Endothelial cell (in vitro differentiated cells): ENCODE measurements around the gene PHF13. TPM values are rescaled to one million over a fixed set of nuclear protein-coding genes. Genes with fewer than 3 reads are reported as not detected.
"Not testable (repeated sequence)": the region's sequence is repeated elsewhere in the genome, so short reads cannot be mapped to it uniquely, and the experiment has no call there.

Experiments
- DNase-seq: peaks from one replicate; pipeline ENCODE4 v3.0.0; 2021; ENCODE audit warnings: low spot score
- H3K27ac Mint-ChIP-seq: one replicate; pipeline ENCODE4 v1.8.0; 2021; ENCODE audit warnings: mixed read lengths, inconsistent platforms; ENCODE audit not compliant: unreplicated experiment
- H3K27me3 Mint-ChIP-seq: one replicate; pipeline ENCODE4 v1.8.0; 2021; ENCODE audit warnings: mild to moderate bottlenecking, moderate library complexity, mixed read lengths, inconsistent platforms; ENCODE audit not compliant: unreplicated experiment
- H3K36me3 Mint-ChIP-seq: one replicate; pipeline ENCODE4 v1.8.0; 2021; ENCODE audit warnings: mild to moderate bottlenecking, low read depth, mixed read lengths, inconsistent platforms; ENCODE audit not compliant: unreplicated experiment
- H3K4me1 Mint-ChIP-seq: one replicate; pipeline ENCODE4 v1.8.0; 2021; ENCODE audit warnings: mild to moderate bottlenecking, mixed read lengths, inconsistent platforms; ENCODE audit not compliant: unreplicated experiment
- H3K4me3 Mint-ChIP-seq: one replicate; pipeline ENCODE4 v1.8.0; 2021; ENCODE audit warnings: mild to moderate bottlenecking, mixed read lengths, inconsistent platforms; ENCODE audit not compliant: unreplicated experiment
- H3K9me3 Mint-ChIP-seq: one replicate; pipeline ENCODE4 v1.8.0; 2021; ENCODE audit warnings: mixed read lengths, inconsistent platforms; ENCODE audit not compliant: unreplicated experiment
- CTCF ChIP-seq: fragments of 200-600 bp; sonication (generic); IDR thresholded peaks from one replicate; pipeline ENCODE4 v1.5.0; 2021; ENCODE audit warnings: antibody characterized with exemption; ENCODE audit not compliant: unreplicated experiment
- total RNA-seq: library from RNA; stranded (reverse); fragmentation: NEBNext Ultra II Directional; extraction: Animal tissue kit (Norgen Biotek cat#: 25700); gene quantifications from one replicate; pipeline ENCODE4 v1.2.1, GENCODE V29; 2021; ENCODE audit not compliant: unreplicated experiment

Gene PHF13
- total RNA-seq, 1 donor from 2014 or later = 21.6 TPM

GRCh38 chr1:6637770-6638169, 24.2 kb downstream of the PHF13 start:
- Mint-ChIP-seq H3K27ac (no peak overlapping the region), H3K9me3 (no peaks in the 10 kb centered on the region), H3K4me1 (no peaks in the 10 kb centered on the region), H3K27me3 (peaks cover 5% of the 10 kb centered on the region), H3K36me3 (peaks cover 38% of the 10 kb centered on the region), H3K4me3 (no peak overlapping the region)
- TF ChIP-seq CTCF = no peak
- no peak for DNase-seq

DNA sequence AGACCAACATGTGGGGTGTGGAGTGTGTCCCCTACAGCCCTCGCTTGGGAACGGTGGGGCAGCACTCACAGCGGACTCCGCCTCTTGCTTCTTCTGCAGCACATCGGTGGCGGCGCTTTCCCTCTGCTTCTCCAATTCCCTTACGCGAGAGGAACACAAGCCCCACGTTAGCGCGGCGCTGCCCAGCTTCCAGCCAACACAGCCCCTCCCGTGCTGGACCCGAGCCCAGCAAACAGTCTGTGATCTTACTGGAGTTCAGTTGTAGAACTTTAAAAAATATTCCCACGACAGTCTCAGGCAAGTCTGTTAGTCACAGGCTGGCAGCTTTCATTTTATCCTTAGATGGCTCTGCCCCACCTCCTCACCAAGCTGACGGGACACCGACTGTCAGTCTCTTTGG, 24.7 kb downstream of the PHF13 start:
- no peak for DNase-seq
- TF ChIP-seq CTCF = no peak
- Mint-ChIP-seq H3K27me3 (peaks cover 5% of the 10 kb centered on the region), H3K4me3 (no peak overlapping the region), H3K27ac (no peak overlapping the region), H3K9me3 (no peaks in the 10 kb centered on the region), H3K4me1 (no peaks in the 10 kb centered on the region), H3K36me3 (peaks cover 39% of the 10 kb centered on the region)

GRCh38 chr1:6640867-6641266, 27.3 kb downstream of the PHF13 start:
- H3K9me3 Mint-ChIP-seq, DNase-seq, H3K27me3 Mint-ChIP-seq, H3K27ac Mint-ChIP-seq, H3K4me3 Mint-ChIP-seq, H3K4me1 Mint-ChIP-seq: not testable (repeated sequence)
- H3K36me3 Mint-ChIP-seq = peaks cover 29% of the 10 kb centered on the region

- H3K4me1 Mint-ChIP-seq = no peaks in the 10 kb centered on the region
- peak overlapping the region; percentile 25 for H3K4me3 Mint-ChIP-seq
- H3K36me3 Mint-ChIP-seq = peaks cover 18% of the 10 kb centered on the region
- no peaks in the 10 kb centered on the region for H3K9me3 Mint-ChIP-seq
- H3K27me3 Mint-ChIP-seq = peaks cover 3% of the 10 kb centered on the region
- TF ChIP-seq CTCF = no peak
- no peak for DNase-seq
- no peak overlapping the region for H3K27ac Mint-ChIP-seq
Observed at GRCh38 chr1:6645018-6645417, 31.5 kb downstream of the PHF13 start.

GRCh38 chr1:6646499-6647148, 33.1 kb downstream of the PHF13 start:
- Mint-ChIP-seq H3K9me3 (no peaks in the 10 kb centered on the region), H3K4me1 (no peaks in the 10 kb centered on the region), H3K27me3 (peaks cover 5% of the 10 kb centered on the region), H3K36me3 (peaks cover 15% of the 10 kb centered on the region), H3K27ac (no peak overlapping the region), H3K4me3 (no peak overlapping the region)
- peak; percentile 69 for TF ChIP-seq CTCF
- peak; percentile 12 for DNase-seq
